ENCODE measurements around the gene CFAP157. TPM values are rescaled to one million over a fixed set of nuclear protein-coding genes. Genes with fewer than 3 reads are reported as not detected.

Gene CFAP157
- polyA plus RNA-seq, 1 of the 3 experiments (the other 2 are of a cell fraction), result 0.25 TPM

GRCh38 chr9:127758843-127759242, 52.1 kb downstream of the CFAP157 start:
- 62% methylated on average over 5 of the region's 5 CpGs for WGBS (ENCODE audit: low lambda C conversion rate)

GRCh38 chr9:127761061-127761460, 54.3 kb downstream of the CFAP157 start:
- Histone ChIP-seq H3K27me3 (ENCODE audit: insufficient read depth) (peaks cover under 1% of the 10 kb centered on the region; the same call in 1 of the 2 replicates), H3F3A (replicated peaks; ENCODE audit: insufficient read depth) (no peaks in the 10 kb centered on the region), H3K9me2 (no peaks in the 10 kb centered on the region), H4K20me1 (ENCODE audit: insufficient read depth) (no peaks in the 10 kb centered on the region), H2AFZ (ENCODE audit: low read depth) (no peak overlapping the region), H3K4me3 (ENCODE audit: low read depth in 2 of 2, low read length in 1 of 2) (no peak overlapping the region), H3K9me3 (no peaks in the 10 kb centered on the region), H3K4me1 (ENCODE audit: control insufficient read depth in 1 of 2, insufficient read depth in 2 of 2, low read depth in 1 of 2, low read length in 1 of 2) (peaks cover 0 to 13% of the 10 kb centered on the region in 2 experiments; a peak in 1 of 4 replicates), H3K79me2 (ENCODE audit: insufficient read depth) (no peaks in the 10 kb centered on the region), H3K27ac (ENCODE audit: low read depth in 2 of 2, low read length in 1 of 2) (no peak overlapping the region), H3K9ac (no peak overlapping the region), H3K36me3 (replicated peaks in 1 of 2; ENCODE audit: control insufficient read depth in 1 of 2, insufficient read depth in 2 of 2, low read length in 1 of 2) (no peaks in the 10 kb centered on the region), H3K4me2 (no peak overlapping the region)
- CTCF ChIA-PET, result interaction anchor here (1.7 to 1.8 kb wide), 2 partner anchors 26 to 108 kb away, joined by 4 to 8 read pairs; partner anchors contain the start of gene TOR2A
- no peak for DNase-seq
- WGBS (ENCODE audit: low lambda C conversion rate), result 63% methylated on average over 5 of the region's 5 CpGs
- TF ChIP-seq, protein P1, sequence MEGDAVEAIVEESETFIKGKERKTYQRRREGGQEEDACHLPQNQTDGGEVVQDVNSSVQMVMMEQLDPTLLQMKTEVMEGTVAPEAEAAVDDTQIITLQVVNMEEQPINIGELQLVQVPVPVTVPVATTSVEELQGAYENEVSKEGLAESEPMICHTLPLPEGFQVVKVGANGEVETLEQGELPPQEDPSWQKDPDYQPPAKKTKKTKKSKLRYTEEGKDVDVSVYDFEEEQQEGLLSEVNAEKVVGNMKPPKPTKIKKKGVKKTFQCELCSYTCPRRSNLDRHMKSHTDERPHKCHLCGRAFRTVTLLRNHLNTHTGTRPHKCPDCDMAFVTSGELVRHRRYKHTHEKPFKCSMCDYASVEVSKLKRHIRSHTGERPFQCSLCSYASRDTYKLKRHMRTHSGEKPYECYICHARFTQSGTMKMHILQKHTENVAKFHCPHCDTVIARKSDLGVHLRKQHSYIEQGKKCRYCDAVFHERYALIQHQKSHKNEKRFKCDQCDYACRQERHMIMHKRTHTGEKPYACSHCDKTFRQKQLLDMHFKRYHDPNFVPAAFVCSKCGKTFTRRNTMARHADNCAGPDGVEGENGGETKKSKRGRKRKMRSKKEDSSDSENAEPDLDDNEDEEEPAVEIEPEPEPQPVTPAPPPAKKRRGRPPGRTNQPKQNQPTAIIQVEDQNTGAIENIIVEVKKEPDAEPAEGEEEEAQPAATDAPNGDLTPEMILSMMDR (IDR thresholded peaks at IDR 0.05), result no peak
- no peak for TF ChIP-seq JUND (IDR thresholded peaks at IDR 0.05)
- TF ChIP-seq TAF1 (IDR thresholded peaks at IDR 0.05; ENCODE audit: borderline replicate concordance, low read depth, low read length), result no peak
- TF ChIP-seq TEAD4 (IDR thresholded peaks at IDR 0.05; ENCODE audit: borderline replicate concordance, insufficient read depth), result no peak
- TF ChIP-seq NFIC (IDR thresholded peaks at IDR 0.05; ENCODE audit: borderline replicate concordance), result no peak
- POLR2A ChIA-PET, result no interaction called here

More at GRCh38 chr9:127758843-127759242, 52.1 kb downstream of the CFAP157 start:
- Histone ChIP-seq H3K4me1 (ENCODE audit: control insufficient read depth in 1 of 2, insufficient read depth in 2 of 2, low read depth in 1 of 2, low read length in 1 of 2) (peaks cover 0 to 17% of the 10 kb centered on the region in 2 experiments; a peak in 1 of 4 replicates), H3K9me2 (no peaks in the 10 kb centered on the region), H3K36me3 (replicated peaks in 1 of 2; ENCODE audit: control insufficient read depth in 1 of 2, insufficient read depth in 2 of 2, low read length in 1 of 2) (no peaks in the 10 kb centered on the region), H3K4me3 (ENCODE audit: low read depth in 2 of 2, low read length in 1 of 2) (no peak overlapping the region), H3K27ac (ENCODE audit: low read depth in 2 of 2, low read length in 1 of 2) (no peak overlapping the region), H3F3A (replicated peaks; ENCODE audit: insufficient read depth) (no peaks in the 10 kb centered on the region), H3K9ac (no peak overlapping the region), H3K9me3 (no peaks in the 10 kb centered on the region), H3K4me2 (no peak overlapping the region), H3K27me3 (ENCODE audit: insufficient read depth) (peaks cover 15% of the 10 kb centered on the region), H2AFZ (ENCODE audit: low read depth) (no peak overlapping the region), H3K79me2 (ENCODE audit: insufficient read depth) (no peaks in the 10 kb centered on the region), H4K20me1 (ENCODE audit: insufficient read depth) (no peaks in the 10 kb centered on the region)
- TF ChIP-seq JUND (IDR thresholded peaks at IDR 0.05) (no peak), MEF2A (IDR thresholded peaks at IDR 0.05; ENCODE audit: borderline replicate concordance, low read depth) (no peak), GATA2 (CRISPR knock-in tag; IDR thresholded peaks at IDR 0.05) (no peak), RAD21 (IDR thresholded peaks at IDR 0.05; ENCODE audit: low read length) (no peak), EP300 (IDR thresholded peaks at IDR 0.05; ENCODE audit: borderline replicate concordance in 1 of 2, low read depth in 1 of 2, low read length in 1 of 2) (no peak), SIN3A (IDR thresholded peaks at IDR 0.05; ENCODE audit: borderline replicate concordance, low read depth, low read length) (no peak), YY1 (IDR thresholded peaks at IDR 0.05; ENCODE audit: low read depth) (no peak), FOSL2 (IDR thresholded peaks at IDR 0.05; ENCODE audit: borderline replicate concordance, low read depth) (no peak), FOXJ3 (CRISPR knock-in tag; IDR thresholded peaks at IDR 0.05) (no peak), GABPA (IDR thresholded peaks at IDR 0.05; ENCODE audit: low read depth) (no peak), ZBTB33 (IDR thresholded peaks at IDR 0.05; ENCODE audit: borderline replicate concordance, low read depth) (no peak)
- TF ChIP-seq, protein P1 (IDR thresholded peaks at IDR 0.05), result no peak
- CTCF ChIA-PET, result interaction anchor here (1.4 to 1.6 kb wide), 2 partner anchors 24 to 111 kb away, joined by 3 to 5 read pairs; no protein-coding TSS in a partner anchor
- no peak for DNase-seq
- POLR2A ChIA-PET, result interaction anchor here (1.0 kb wide), 1 partner anchor 12 kb away, joined by 3 read pairs; no protein-coding TSS in a partner anchor
